ENCODE results near the gene DOP1A. TPM values are rescaled to one million over a fixed set of nuclear protein-coding genes. Genes with fewer than 3 reads are reported as not detected.

Gene DOP1A
- polyA plus RNA-seq, 1 of the 3 experiments (the other 2 are of a cell fraction): 3.4 TPM

- Histone ChIP-seq H3K79me2 (ENCODE audit: insufficient read depth) (peaks cover 5% of the 10 kb centered on the region; the same call in 1 of the 2 replicates), H3K27ac (ENCODE audit: low read depth in 2 of 2, low read length in 1 of 2) (no peak overlapping the region), H3K9ac (no peak overlapping the region), H2AFZ (ENCODE audit: low read depth) (peak overlapping the region; percentile 57; the same call in 1 of the 2 replicates), H4K20me1 (ENCODE audit: insufficient read depth) (no peaks in the 10 kb centered on the region), H3K36me3 (replicated peaks in 1 of 2; ENCODE audit: control insufficient read depth in 1 of 2, insufficient read depth in 2 of 2, low read length in 1 of 2) (peaks cover 0 to 15% of the 10 kb centered on the region in 2 experiments), H3K4me2 (0 out of 2 replicates have a peak overlapping the region, but pooled peaks have one; percentile 8), H3F3A (replicated peaks; ENCODE audit: insufficient read depth) (no peaks in the 10 kb centered on the region), H3K4me1 (ENCODE audit: control insufficient read depth in 1 of 2, insufficient read depth in 2 of 2, low read depth in 1 of 2, low read length in 1 of 2) (peaks cover 8 to 10% of the 10 kb centered on the region in 2 experiments; a peak in 3 of 4 replicates), H3K4me3 (ENCODE audit: low read depth in 2 of 2, low read length in 1 of 2) (peak overlapping the region in 1 of 2 experiments; percentile 28; a peak in 1 of 4 replicates), H3K9me3 (no peaks in the 10 kb centered on the region), H3K27me3 (ENCODE audit: insufficient read depth) (no peaks in the 10 kb centered on the region), H3K9me2 (no peaks in the 10 kb centered on the region)
- CTCF ChIA-PET: interaction anchor here (0.5 to 8.2 kb wide), 12 partner anchors 8 to 803 kb away, joined by 3 to 191 read pairs (median 4); partner anchors contain the start of genes DOP1A and UBE3D
- TF ChIP-seq MEF2A (IDR thresholded peaks at IDR 0.05; ENCODE audit: borderline replicate concordance, low read depth): no peak
- peak; percentile 92 for TF ChIP-seq CTCF (IDR thresholded peaks at IDR 0.05)
- TF ChIP-seq RAD21 (IDR thresholded peaks at IDR 0.05; ENCODE audit: low read length): peak; percentile 91
- peak; percentile 81 for TF ChIP-seq SMC3 (IDR thresholded peaks at IDR 0.05; ENCODE audit: low read depth, low read length)
- TF ChIP-seq RFX5 (IDR thresholded peaks at IDR 0.05; ENCODE audit: low read length): 0 out of 2 replicates have a peak, but pooled peaks have one; percentile 17
- WGBS (ENCODE audit: low lambda C conversion rate): 28% methylated on average over 6 of the region's 6 CpGs
- POLR2A ChIA-PET: interaction anchor here (1.2 kb wide), 1 partner anchor 807 kb away, joined by 3 read pairs; the partner anchor contains the start of gene IBTK
- DNase-seq: peak; percentile 62
These were observed 12.0 kb upstream of the DOP1A start for GRCh38 chr6:83055366-83055964.

GRCh38 chr6:83057705-83058321, 9.7 kb upstream of the DOP1A start:
- 40% methylated on average over 4 of the region's 4 CpGs for WGBS (ENCODE audit: low lambda C conversion rate)
- H3K4me1 ChIP-seq (ENCODE audit: control insufficient read depth in 1 of 2, insufficient read depth in 2 of 2, low read depth in 1 of 2, low read length in 1 of 2): peaks cover 10 to 19% of the 10 kb centered on the region in 2 experiments; a peak in 3 of 4 replicates
- H3K27me3 ChIP-seq (ENCODE audit: insufficient read depth): no peaks in the 10 kb centered on the region
- H3K4me2 ChIP-seq: no peak overlapping the region
- H3K27ac ChIP-seq (ENCODE audit: low read depth in 2 of 2, low read length in 1 of 2): no peak overlapping the region
- peaks cover 3% of the 10 kb centered on the region for H3F3A ChIP-seq (replicated peaks; ENCODE audit: insufficient read depth)
- H3K36me3 ChIP-seq (replicated peaks in 1 of 2; ENCODE audit: control insufficient read depth in 1 of 2, insufficient read depth in 2 of 2, low read length in 1 of 2): peaks cover 5 to 17% of the 10 kb centered on the region in 2 experiments
- no peak for TF ChIP-seq GABPA (IDR thresholded peaks at IDR 0.05; ENCODE audit: low read depth)
- TF ChIP-seq ELF1 (IDR thresholded peaks at IDR 0.05): no peak
- no peak for TF ChIP-seq MAX (IDR thresholded peaks at IDR 0.05; ENCODE audit: low read depth)
- no peak for TF ChIP-seq PBX3 (IDR thresholded peaks at IDR 0.05)
- no peak for TF ChIP-seq RXRA (IDR thresholded peaks at IDR 0.05; ENCODE audit: borderline replicate concordance, low read depth)
- TF ChIP-seq YY1 (IDR thresholded peaks at IDR 0.05; ENCODE audit: low read depth): no peak
- peak; percentile 92 for TF ChIP-seq CTCF (IDR thresholded peaks at IDR 0.05)
- no peak for TF ChIP-seq USF2 (IDR thresholded peaks at IDR 0.05; ENCODE audit: borderline replicate concordance, low read depth, low read length)
- TF ChIP-seq RAD21 (IDR thresholded peaks at IDR 0.05; ENCODE audit: low read length): peak; percentile 86
- no peak for TF ChIP-seq EP300 (IDR thresholded peaks at IDR 0.05; ENCODE audit: borderline replicate concordance in 1 of 2, low read depth in 1 of 2, low read length in 1 of 2)
- TF ChIP-seq SMC3 (IDR thresholded peaks at IDR 0.05; ENCODE audit: low read depth, low read length): peak; percentile 78
- TF ChIP-seq TAF1 (IDR thresholded peaks at IDR 0.05; ENCODE audit: borderline replicate concordance, low read depth, low read length): no peak
- H3K9ac ChIP-seq: no peak overlapping the region
- H3K4me3 ChIP-seq (ENCODE audit: low read depth in 2 of 2, low read length in 1 of 2): no peak overlapping the region
- H2AFZ ChIP-seq (ENCODE audit: low read depth): no peak overlapping the region
- no peaks in the 10 kb centered on the region for H3K9me2 ChIP-seq
- peak; percentile 57 for DNase-seq
- POLR2A ChIA-PET: no interaction called here
- CTCF ChIA-PET: interaction anchor here (0.6 to 8.2 kb wide), 34 partner anchors 9 to 913 kb away, joined by 3 to 191 read pairs (median 4); partner anchors contain the start of genes DOP1A, TPBG and UBE3D
- H3K79me2 ChIP-seq (ENCODE audit: insufficient read depth): peaks cover 5% of the 10 kb centered on the region; the same call in 1 of the 2 replicates
- H4K20me1 ChIP-seq (ENCODE audit: insufficient read depth): no peaks in the 10 kb centered on the region
- no peaks in the 10 kb centered on the region for H3K9me3 ChIP-seq

All from SK-N-SH (cell line).